ENCODE measurements around the gene RAD51B.

Gene RAD51B

DNA sequence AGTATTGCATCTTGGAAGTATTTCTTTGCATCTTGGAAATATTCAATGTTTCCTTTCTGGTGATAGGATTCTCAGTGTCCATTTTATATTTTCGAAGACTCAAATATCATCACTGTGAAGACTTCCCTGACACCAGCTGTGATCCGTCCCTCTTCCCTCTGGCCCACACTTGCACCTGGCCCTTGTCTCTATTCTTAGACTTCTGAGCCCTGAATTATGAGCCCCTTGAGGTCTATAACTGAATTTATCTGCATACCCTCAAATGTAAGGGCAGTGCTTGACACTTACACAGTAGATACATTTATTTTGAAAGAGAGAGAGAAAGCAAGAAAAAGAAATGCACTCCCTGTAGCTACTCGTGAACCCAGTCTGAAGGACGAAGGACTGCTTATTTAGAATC, 596.6 kb downstream of the RAD51B start:
- TF ChIP-seq, protein P1, sequence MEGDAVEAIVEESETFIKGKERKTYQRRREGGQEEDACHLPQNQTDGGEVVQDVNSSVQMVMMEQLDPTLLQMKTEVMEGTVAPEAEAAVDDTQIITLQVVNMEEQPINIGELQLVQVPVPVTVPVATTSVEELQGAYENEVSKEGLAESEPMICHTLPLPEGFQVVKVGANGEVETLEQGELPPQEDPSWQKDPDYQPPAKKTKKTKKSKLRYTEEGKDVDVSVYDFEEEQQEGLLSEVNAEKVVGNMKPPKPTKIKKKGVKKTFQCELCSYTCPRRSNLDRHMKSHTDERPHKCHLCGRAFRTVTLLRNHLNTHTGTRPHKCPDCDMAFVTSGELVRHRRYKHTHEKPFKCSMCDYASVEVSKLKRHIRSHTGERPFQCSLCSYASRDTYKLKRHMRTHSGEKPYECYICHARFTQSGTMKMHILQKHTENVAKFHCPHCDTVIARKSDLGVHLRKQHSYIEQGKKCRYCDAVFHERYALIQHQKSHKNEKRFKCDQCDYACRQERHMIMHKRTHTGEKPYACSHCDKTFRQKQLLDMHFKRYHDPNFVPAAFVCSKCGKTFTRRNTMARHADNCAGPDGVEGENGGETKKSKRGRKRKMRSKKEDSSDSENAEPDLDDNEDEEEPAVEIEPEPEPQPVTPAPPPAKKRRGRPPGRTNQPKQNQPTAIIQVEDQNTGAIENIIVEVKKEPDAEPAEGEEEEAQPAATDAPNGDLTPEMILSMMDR (IDR thresholded peaks at IDR 0.05; ENCODE audit: low read depth, low read length): no peak

DNA sequence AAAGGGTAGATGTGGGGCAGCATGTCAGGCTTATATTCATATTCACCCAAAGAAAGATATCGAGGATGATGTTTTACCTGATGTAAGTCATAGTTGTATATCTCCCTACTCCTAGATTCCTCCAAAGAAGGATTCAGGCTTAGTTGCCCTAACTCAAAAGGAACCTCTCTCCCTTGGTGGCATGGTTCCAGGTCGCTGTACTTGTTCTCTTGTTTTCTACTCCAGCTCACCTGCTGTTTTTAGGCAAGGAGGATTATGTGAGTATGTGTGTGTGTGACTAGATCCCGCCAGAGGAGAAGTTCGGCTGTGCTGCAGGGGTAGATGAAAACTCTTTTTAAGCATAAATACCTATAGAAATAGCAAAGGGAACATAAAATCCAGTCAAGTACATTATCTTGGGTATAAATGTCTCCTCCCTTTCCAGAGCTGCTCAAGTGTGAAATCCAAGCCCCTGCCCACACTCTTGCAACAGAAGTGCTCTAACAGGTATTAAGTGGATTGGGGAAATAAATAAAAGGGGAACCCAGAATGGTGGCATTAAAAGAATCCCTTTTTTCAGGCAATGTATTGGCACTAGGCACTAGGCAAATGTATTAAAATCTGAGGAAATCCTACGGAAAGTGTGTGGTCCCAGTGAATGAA, 597.6 kb downstream of the RAD51B start:
- TF ChIP-seq, protein P1 (IDR thresholded peaks at IDR 0.05; ENCODE audit: low read depth, low read length): no peak
- H3K4me3 ChIP-seq (ENCODE audit: low read depth, low read length): no peak overlapping the region

More for the DNA sequence above, 596.6 kb downstream of the RAD51B start:
- no peak overlapping the region for H3K4me3 ChIP-seq (ENCODE audit: low read depth, low read length)

DNA sequence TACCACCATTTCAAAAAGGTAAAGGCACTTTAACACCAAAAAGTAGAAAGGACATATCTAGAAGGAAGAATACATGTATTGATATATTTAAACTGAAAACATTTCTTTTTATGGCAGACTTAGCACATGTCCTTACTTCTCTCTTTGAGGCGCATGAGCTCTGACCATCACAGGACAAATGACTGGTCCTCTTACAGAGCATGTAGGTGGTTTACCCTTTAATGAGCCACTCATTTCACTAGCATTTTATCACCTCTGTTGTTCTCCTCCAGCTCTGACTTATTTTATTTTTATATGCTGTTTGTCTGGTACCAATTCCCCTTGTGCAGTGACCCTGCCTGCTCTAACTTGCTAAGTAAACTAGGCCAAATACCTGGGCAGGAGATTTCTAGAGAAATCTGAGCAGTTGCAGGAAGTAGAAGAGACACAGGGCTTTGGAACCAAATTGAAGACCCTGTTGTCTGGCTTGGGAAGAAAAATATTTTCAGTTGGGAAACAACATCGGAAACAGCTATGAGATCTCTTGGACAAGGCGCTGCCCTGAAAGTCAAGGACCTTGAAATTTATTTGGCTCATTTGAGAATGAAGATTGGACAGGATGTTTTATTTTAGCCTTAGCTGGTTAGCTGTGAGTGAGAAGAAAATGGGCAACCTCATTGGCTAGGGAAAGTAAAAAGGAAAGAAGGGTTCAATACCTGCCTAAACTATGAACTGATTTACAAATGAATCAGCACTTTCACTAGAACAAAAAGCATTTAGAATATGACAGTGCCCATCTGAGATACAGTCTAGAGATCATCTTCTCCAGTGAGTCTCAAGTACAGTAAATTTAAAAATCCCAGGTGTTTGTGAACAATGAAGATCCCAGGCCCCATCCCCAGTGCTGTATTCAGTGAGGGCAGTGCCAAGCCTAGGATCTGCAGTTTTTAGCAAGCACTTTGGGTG, 598.9 kb downstream of the RAD51B start:
- no peak overlapping the region for H3K4me3 ChIP-seq (ENCODE audit: low read depth, low read length)
- TF ChIP-seq, protein P1 (IDR thresholded peaks at IDR 0.05; ENCODE audit: low read depth, low read length): no peak

DNA sequence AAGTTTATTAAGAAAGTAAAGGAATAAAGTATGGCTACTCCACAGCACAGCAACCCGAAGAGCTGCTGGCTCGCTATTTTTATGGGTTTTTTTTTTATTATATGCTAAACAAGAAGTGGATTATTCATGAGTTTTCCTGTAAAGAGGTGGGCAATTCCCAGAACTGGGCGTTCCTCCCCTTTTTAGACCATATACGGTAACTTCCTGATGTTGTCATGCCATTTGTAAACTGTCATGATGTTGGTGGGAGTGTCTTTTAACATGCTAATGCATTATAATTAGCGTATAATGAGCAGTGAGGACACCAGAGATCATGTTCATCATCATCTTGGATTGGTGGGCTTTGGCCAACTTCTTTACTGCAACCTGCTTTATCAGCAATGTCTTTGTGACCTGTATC, 600.8 kb downstream of the RAD51B start:
- TF ChIP-seq, protein P1 (IDR thresholded peaks at IDR 0.05; ENCODE audit: low read depth, low read length): no peak
- no peak overlapping the region for H3K4me3 ChIP-seq (ENCODE audit: low read depth, low read length)

DNA sequence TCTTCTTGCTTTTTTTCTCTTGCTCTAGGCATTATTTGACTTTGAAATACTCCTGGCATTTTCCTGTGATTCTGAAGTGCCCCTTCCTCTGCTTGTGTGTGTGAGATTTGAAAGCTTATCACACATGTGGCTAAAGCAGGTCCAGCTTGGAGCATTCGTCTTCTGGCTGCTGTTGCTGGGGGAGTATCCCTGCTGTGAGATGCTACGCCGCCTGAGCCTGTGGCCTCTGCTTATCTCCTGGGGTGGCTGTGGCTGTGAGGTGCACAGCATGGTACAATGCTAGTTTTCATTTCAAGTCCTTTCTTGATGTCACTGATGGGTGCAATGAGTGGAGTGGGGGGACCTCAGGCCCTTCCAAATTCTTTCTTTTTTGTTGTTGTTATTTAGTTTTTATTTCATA, 601.5 kb downstream of the RAD51B start:
- H3K4me3 ChIP-seq (ENCODE audit: low read depth, low read length): no peak overlapping the region
- TF ChIP-seq, protein P1 (IDR thresholded peaks at IDR 0.05; ENCODE audit: low read depth, low read length): no peak

- H3K4me3 ChIP-seq (ENCODE audit: low read depth, low read length): no peak overlapping the region
- TF ChIP-seq, protein P1 (IDR thresholded peaks at IDR 0.05; ENCODE audit: low read depth, low read length): no peak
These were observed 604.1 kb downstream of the RAD51B start for GRCh38 chr14:68423686-68424085.
